ENCODE results near the gene MAMLD1. TPM values are rescaled to one million over a fixed set of nuclear protein-coding genes. Genes with fewer than 3 reads are reported as not detected.

Gene MAMLD1
- polyA plus RNA-seq, 1 donor (not counting 4 experiments of a cell fraction or from before 2014, with no cell fraction given) = 0.98 TPM

DNA sequence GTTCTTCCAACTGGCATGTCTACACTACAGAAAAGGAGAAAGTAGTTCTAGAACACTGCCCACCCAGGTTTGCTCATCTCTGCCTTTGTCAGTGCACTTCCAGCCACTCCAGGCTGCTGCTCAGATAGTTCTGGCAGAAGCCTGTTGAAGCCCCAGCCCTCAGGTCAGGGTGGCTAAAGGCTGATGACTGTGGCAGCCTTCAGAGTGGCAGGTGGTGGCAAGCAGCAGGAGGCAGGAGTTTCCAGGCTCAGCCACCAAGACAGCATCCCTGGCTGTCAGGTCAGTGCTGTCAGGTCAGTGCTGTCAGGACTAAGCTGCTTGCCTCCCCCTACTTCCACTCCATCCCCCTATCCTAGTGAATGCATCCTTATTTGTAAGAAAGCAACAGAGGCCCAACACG is 100.4 kb downstream of the MAMLD1 start:
- no peaks in the 10 kb centered on the region for H3K4me1 ChIP-seq (ENCODE audit: control insufficient read depth, extremely low read depth, insufficient read depth, low read length)
- H3K36me3 ChIP-seq (ENCODE audit: control insufficient read depth in 2 of 2, extremely low read depth in 1 of 2, insufficient read depth in 2 of 2, low read length in 2 of 2) = no peaks in the 10 kb centered on the region
- H3K27ac ChIP-seq (ENCODE audit: control insufficient read depth, insufficient read depth, low read length) = no peak overlapping the region
- no peak for FAIRE-seq
- TF ChIP-seq, protein P1, sequence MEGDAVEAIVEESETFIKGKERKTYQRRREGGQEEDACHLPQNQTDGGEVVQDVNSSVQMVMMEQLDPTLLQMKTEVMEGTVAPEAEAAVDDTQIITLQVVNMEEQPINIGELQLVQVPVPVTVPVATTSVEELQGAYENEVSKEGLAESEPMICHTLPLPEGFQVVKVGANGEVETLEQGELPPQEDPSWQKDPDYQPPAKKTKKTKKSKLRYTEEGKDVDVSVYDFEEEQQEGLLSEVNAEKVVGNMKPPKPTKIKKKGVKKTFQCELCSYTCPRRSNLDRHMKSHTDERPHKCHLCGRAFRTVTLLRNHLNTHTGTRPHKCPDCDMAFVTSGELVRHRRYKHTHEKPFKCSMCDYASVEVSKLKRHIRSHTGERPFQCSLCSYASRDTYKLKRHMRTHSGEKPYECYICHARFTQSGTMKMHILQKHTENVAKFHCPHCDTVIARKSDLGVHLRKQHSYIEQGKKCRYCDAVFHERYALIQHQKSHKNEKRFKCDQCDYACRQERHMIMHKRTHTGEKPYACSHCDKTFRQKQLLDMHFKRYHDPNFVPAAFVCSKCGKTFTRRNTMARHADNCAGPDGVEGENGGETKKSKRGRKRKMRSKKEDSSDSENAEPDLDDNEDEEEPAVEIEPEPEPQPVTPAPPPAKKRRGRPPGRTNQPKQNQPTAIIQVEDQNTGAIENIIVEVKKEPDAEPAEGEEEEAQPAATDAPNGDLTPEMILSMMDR (optimal IDR thresholded peaks at IDR 0.05 in 1 of 3, IDR thresholded peaks at IDR 0.05 in 1 of 3, conservative IDR thresholded peaks at IDR 0.05 in 1 of 3; ENCODE audit: extremely low read depth in 1 of 3, insufficient read depth in 2 of 3, low read length in 3 of 3) = no peak
- no peak for TF ChIP-seq EZH2 (IDR thresholded peaks at IDR 0.05; ENCODE audit: low read length)
- no peak overlapping the region for H2AFZ ChIP-seq (ENCODE audit: control insufficient read depth, low read length)
- no peak for DNase-seq (ENCODE audit: low read depth, low spot score)
- H3K9ac ChIP-seq (ENCODE audit: control insufficient read depth, extremely low read depth, insufficient read depth, low read length) = no peak overlapping the region
- no peaks in the 10 kb centered on the region for H4K20me1 ChIP-seq (ENCODE audit: control insufficient read depth, extremely low read depth, insufficient read depth, low read length)
- no peak overlapping the region for H3K4me3 ChIP-seq (ENCODE audit: control insufficient read depth in 2 of 3, extremely low read depth in 1 of 3, insufficient read depth in 2 of 3, low read depth in 1 of 3, low read length in 3 of 3)
- H3K9me1 ChIP-seq (ENCODE audit: control insufficient read depth, extremely low read depth, insufficient read depth, low read length) = no peaks in the 10 kb centered on the region
- H3K27me3 ChIP-seq (ENCODE audit: control insufficient read depth, extremely low read depth, insufficient read depth, low read length) = no peaks in the 10 kb centered on the region
- no peaks in the 10 kb centered on the region for H3K79me2 ChIP-seq (ENCODE audit: control insufficient read depth, insufficient read depth, low read length)
- H3K9me3 ChIP-seq (ENCODE audit: control insufficient read depth, low read depth, low read length) = no peaks in the 10 kb centered on the region
- H3K4me2 ChIP-seq (ENCODE audit: control insufficient read depth, extremely low read depth, insufficient read depth, low read depth, low read length) = no peak overlapping the region
- dilution Hi-C loops (cut with MboI; ENCODE audit: extremely low pct_ligation_motif_present, low sequenced_read_pairs) = no loop called here

DNA sequence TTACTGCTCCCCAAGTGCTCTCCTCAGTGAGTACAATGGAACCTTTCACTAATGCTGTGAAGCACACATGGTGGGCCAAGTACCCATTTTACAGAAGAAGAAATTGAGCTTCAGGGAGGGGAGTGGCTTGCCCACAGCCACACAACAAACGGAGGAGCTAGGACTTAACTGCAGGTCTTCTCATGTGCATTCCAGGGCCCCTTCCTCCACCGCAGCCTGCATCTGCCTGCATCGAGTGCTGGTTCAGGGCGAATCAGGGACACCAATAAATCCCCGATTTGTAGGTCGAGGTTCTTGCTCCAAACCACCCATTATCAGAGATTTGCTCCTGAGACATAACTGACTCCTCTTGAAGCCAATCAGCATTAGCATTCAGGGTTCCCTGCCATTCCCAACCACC is 100.9 kb downstream of the MAMLD1 start:
- Histone ChIP-seq H3K27ac (ENCODE audit: control insufficient read depth, insufficient read depth, low read length) (no peak overlapping the region), H3K36me3 (ENCODE audit: control insufficient read depth in 2 of 2, extremely low read depth in 1 of 2, insufficient read depth in 2 of 2, low read length in 2 of 2) (no peaks in the 10 kb centered on the region), H3K4me2 (ENCODE audit: control insufficient read depth, extremely low read depth, insufficient read depth, low read depth, low read length) (no peak overlapping the region), H3K27me3 (ENCODE audit: control insufficient read depth, extremely low read depth, insufficient read depth, low read length) (no peaks in the 10 kb centered on the region), H4K20me1 (ENCODE audit: control insufficient read depth, extremely low read depth, insufficient read depth, low read length) (no peaks in the 10 kb centered on the region), H3K4me3 (ENCODE audit: control insufficient read depth in 2 of 3, extremely low read depth in 1 of 3, insufficient read depth in 2 of 3, low read depth in 1 of 3, low read length in 3 of 3) (no peak overlapping the region), H3K79me2 (ENCODE audit: control insufficient read depth, insufficient read depth, low read length) (no peaks in the 10 kb centered on the region), H3K4me1 (ENCODE audit: control insufficient read depth, extremely low read depth, insufficient read depth, low read length) (no peaks in the 10 kb centered on the region), H3K9ac (ENCODE audit: control insufficient read depth, extremely low read depth, insufficient read depth, low read length) (no peak overlapping the region), H3K9me1 (ENCODE audit: control insufficient read depth, extremely low read depth, insufficient read depth, low read length) (no peaks in the 10 kb centered on the region), H3K9me3 (ENCODE audit: control insufficient read depth, low read depth, low read length) (no peaks in the 10 kb centered on the region), H2AFZ (ENCODE audit: control insufficient read depth, low read length) (no peak overlapping the region)
- dilution Hi-C loops (cut with MboI; ENCODE audit: extremely low pct_ligation_motif_present, low sequenced_read_pairs) = no loop called here
- FAIRE-seq (no peak), DNase-seq (ENCODE audit: low read depth, low spot score) (no peak)
- TF ChIP-seq, protein P1 (optimal IDR thresholded peaks at IDR 0.05 in 1 of 3, IDR thresholded peaks at IDR 0.05 in 1 of 3, conservative IDR thresholded peaks at IDR 0.05 in 1 of 3; ENCODE audit: extremely low read depth in 1 of 3, insufficient read depth in 2 of 3, low read length in 3 of 3) = no peak
- no peak for TF ChIP-seq EZH2 (IDR thresholded peaks at IDR 0.05; ENCODE audit: low read length)

All from keratinocyte (primary cell).